ENCODE measurements around the gene CCDC47.
A peak's percentile ranks its signal among the peaks of the same experiment; 100 is the strongest.
"Not testable (repeated sequence)": the region's sequence is repeated elsewhere in the genome, so short reads cannot be mapped to it uniquely, and the experiment has no call there.

Gene CCDC47

GRCh38 chr17:63780928-63781327 is 7.5 kb upstream of the CCDC47 start:
- DNase-seq: no peak

GRCh38 chr17:63780507-63780906 is 7.1 kb upstream of the CCDC47 start:
- no peak for DNase-seq

DNA sequence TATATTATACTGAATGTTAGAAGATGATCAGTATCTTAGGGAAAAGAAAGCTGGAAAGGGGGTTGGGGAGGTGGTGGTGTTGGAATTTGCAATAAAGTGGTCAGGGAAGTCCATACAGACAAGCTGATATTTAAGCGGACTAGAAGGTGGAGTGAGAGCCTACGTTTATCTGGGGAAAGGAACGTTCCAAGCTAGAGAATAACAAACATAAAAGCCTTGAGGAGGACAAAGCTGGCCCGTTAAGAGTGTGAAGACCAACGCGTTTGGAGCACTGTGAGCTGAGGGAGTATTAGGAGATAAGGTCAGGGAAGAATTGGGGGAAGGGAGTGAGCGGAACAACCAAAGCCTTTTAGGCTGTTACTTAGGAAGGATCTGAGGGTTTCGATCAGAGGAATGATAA is 2.0 kb upstream of the CCDC47 start:
- DNase-seq: no peak

DNA sequence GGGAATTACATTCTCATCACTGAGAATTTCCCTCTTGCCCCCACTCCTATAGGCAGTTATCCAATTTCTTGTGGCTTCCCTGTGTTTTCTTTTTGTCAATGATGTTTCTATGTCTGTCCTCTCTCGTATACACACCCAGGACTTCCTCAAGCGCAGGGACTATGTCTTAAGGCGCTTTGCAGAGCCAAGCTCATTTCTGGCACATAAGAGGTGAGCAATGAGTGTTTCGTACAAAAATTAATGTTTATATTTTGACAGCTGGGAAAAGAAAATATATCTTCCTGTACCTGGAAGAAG is 1.5 kb upstream of the CCDC47 start:
- DNase-seq: no peak

GRCh38 chr17:63774141-63774968 is 958 bp upstream of the CCDC47 start, which contains the start of gene DDX42:
Gene DDX42 (plus strand): TSS chr17:63774170. CDS start chr17:63787050, 12,880 bp downstream.
- peak; percentile 89 to 90 for DNase-seq

DNA sequence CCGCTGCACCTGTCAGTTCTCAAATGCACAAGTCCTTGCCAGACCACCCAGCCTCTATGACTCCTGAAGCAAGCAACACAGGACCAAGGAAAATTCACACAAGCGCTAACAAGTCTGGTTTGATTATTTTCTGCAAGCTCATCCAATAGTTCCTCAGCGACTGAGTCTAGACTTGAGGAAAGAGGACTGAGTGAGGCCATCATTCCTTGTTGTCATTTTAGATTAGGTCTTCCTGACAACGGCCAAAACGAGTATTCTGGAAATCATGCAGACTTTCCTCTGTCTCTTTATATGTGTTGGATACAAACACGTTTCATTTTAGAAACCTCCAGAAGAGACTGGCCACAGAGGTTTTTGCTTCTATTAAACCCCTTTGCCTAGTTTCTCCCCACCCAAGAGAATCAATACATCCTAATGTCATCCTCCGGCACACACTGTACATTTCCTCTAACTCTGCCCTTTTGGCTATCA is 561 bp downstream of the CCDC47 start:
- no peak for DNase-seq

DNA sequence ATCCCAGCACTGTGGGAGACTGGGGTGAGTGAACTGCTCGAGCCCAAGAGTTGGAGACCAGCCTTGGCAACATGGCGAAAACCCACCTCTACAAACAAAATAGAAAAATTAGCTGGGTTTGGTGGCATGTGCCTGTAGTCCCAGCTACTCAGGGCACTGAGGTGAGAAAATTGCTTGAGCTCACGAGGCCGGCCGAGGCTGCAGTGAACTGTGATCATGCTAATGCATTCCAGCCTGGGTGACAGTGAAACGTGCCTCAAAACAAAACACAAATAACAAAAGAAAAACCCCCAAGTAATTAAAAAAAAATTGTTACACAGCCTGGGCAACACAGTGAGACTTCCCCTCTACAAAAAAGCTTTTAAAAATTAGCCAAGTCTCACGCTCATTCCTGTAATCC is 5.0 kb downstream of the CCDC47 start:
- DNase-seq: no peak

DNA sequence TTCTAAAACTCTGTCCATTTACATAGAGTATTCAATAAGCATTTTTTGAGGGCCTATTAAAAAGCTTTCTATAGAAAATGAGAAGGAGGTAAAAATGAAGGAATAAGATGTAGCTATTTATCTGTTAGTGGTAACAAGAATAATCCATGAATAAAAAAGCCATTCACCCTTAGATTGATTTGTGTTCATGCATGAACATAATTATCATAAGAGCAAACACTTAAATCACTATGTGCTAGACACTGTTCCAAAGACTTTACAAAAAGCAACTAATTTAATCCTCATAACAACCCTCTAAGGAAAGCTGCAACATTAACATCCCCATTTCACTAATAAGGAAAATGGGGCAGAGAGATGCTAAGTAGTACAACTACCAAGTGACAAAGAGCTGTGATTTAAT is 6.6 kb downstream of the CCDC47 start:
- DNase-seq: no peak

DNA sequence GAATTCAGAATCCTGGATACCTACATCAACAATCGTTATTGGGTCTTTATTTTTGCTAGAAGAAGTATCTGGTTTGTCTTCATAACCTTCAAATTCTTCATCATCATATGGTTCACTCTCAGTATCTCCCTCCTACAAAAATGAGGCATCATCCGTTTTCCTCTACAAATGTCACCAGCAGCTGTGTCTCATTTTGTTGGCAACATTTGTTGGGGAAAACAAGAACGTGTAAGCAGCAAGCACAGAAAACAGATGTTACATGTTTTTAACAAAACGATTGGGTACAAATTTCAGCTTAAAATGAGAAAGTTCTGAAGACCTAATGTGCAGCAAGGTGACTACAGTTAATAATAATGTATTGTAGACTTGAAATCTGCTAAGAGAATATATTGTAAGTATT is 8.7 kb downstream of the CCDC47 start:
- no peak for DNase-seq

DNA sequence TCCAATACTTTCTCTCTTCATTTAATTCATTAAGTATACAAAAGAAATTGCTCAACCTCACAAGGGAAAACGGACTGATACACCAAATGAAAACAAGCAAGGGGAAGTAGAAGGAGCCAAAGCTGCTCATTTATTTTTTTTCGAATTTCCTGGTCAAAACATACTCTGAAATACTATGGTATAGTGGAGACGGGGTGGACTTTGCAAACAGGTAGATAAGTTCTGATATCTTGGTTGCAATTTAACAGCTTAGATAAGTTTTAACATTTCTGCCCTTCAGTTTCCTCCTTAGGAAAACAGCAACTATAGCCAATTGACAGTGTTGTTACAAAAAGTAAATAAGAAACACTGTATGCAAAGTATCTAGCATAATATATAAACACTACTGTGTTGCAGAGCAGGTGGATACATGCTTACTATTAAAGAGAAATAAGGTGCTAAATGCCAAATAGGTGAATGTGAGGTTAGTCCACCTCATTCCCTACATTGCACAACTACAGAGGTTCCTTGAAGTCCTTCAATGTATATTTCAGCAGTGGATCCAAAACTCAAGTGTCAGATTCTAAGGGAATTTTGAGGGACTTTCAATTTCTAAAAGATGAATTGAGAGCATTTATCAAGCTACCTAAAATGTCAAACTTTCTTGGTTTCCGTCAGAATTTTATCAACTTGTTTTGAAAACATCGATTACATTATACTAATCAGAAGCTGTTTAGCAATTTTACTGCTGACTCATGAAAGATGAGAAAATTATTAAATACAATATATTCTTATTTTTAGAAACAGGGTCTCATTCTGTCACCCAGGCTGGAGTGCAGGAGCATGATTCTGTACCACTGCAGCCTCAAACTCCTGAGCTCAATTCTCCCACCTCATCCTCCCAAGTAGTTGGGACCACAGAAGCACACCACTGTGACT is 11.0 kb downstream of the CCDC47 start:
- no peak for DNase-seq

DNA sequence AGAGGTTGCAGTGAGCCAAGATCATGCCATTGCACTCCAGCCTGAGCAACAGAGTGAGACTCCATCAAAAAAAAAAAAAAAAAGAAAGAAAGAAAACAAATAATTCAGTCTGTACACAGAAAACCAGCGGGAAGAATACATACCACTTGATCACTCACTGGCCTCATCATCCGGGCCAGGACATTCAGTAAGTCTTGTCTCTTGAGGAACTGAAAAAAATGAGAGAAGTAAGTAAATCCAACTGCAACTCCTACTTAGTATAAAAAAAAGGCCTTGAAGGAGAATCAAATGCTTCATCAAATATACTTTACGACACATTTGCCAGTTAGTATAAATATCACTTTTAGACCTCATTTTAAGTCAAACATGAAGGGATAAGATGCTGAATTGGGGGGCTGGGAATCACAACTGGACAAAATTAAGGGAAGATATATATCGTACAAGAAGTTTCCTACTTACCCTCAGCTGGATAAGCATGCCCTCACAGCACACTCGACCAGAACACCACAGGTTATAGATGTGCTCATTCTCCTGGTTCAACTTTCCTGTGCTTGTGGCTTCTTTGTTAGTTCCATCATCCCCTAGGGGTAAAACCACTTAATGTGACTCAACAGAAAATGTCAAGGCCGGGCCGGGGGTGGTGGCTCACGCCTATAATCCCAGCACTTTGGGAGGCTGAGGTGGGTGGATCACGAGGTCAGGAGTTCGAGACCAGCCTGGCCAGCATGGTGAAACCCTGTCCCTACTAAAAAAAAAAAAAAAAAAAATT is 12.4 kb downstream of the CCDC47 start:
- no peak for DNase-seq

GRCh38 chr17:63758428-63758827 is 15.0 kb downstream of the CCDC47 start:
- no peak for DNase-seq

GRCh38 chr17:63754046-63754445 is 19.4 kb downstream of the CCDC47 start:
- DNase-seq: no peak

- DNase-seq: no peak
Observed at GRCh38 chr17:63753215-63753614, 20.2 kb downstream of the CCDC47 start.

DNA sequence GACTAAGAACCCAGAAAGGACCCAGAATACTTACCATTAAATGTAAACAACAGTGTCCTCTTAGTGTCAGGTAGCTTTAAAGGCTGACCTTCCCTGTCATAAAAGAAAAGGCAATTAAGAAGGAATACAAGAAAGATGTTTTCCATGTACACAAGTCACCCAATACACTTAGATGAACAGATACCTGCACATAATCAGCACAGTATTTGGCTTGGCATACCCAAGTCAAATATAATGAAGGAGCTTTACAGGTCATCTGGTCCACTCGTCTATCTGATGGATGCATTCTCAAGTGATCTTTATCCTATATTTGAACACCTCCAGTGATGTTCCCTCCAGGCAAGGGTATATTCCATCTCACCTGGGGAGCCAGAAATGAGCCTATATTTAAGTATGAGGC is 20.7 kb downstream of the CCDC47 start:
- no peak for DNase-seq

DNA sequence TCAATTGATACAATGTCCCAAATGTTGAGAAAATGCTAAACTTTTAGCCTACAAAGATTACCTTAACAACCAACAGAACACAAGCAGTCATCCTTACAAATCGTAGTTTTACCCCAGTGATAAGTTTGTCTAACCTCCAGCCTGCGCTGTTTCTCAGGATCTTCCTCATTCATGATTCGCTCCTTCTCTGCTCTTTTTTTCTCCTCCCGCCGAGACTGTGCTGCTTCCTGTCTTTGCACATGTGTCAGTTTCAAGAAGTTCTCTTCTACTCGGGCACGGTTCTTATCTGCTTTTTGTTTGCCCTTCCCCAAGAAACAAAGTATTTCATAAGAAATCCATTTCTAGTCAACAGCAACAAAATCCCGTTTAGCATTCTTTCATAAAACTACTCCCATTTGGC is 21.6 kb downstream of the CCDC47 start:
- DNase-seq: no peak

DNA sequence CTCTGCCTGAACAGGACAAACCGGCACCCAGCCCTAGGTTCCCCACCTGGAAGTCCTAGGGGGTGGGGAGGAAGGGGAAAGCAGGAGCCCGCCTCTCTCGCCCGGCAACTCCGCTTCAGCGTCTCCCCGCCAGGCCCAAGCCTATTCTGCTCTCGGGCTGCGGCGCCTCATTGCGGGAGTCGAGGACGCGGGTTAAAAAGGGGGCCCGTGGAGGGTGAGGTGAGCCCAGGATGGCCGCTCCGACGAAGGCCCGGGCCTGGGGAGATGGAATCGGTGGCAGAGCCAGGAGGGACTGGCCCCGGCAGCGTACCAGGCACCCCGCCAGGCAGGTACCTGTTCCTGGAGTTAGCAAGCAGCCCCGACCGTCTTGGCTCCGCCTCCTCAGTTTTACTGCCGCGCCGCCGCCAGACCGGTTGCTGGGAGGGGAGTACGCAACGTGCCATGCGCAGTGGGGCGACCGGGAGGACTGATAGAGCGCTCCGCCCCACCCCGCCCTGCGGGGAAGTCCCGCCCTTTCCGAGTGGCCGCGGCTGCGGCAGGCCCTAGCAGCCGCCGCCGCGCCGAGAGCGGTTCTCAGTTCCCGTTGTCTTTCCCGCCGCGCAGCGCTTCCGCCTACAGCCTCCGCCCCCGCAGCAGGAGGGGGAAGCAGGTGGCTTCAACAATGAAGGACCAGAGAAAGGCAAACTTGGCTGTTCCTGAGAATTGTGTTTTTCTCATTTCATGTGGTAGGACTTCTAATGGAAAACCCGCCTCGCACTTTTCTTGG is 31.8 kb downstream of the CCDC47 start, which contains the start of gene STRADA:
Gene STRADA, minus strand, starts transcription at position 392 of the 766 bp plus-strand sequence. CDS start 13,430 bp downstream, outside the sequence.
- DNase-seq: peak; percentile 98 to 99

DNA sequence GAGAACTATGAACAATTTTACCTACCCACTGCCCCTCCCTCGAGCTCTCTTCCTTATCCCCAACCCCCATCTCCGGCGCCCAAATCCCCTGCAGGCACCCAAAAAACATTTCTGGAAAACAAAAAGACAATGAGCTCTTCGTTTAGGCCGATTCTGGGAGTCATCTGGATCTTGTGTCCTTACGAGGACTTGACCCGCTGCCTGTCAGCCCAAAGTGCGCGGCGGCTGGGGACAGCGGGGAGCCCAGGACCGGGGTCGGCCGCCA is 32.3 kb downstream of the CCDC47 start:
- no peak for DNase-seq

- no peak for DNase-seq
Observed at GRCh38 chr17:63740464-63741142, 32.8 kb downstream of the CCDC47 start.

DNA sequence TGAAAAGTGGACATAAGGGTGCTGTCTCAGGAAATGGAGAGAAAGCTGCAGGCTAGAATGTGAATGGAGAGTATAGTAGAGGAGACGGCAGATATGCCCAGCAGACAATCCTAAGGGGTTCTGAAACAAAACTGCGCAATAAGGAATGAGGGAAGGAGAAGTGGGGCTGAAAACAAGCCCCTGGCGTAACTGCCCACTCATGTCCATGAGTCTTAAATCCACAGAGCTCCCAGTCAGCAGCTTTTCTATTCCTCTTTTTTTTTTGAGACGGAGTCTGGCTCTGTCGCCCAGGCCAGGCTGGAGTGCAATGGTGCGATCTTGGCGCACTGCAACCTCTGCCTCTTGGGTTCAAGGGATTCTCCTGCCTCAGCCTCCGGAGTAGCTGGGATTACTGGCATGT is 37.7 kb downstream of the CCDC47 start:
- DNase-seq: no peak

- DNase-seq: no peak
Observed at GRCh38 chr17:63722403-63722802, 51.0 kb downstream of the CCDC47 start.

GRCh38 chr17:63720194-63720593 is 53.2 kb downstream of the CCDC47 start:
- DNase-seq: not testable (repeated sequence)
